ENCODE results near the gene SCRT2.

SCRT2 gene

GRCh38 chr20:692044-692443 is 16.4 kb upstream of the SCRT2 start:
- no peak for TF ChIP-seq CTCF (IDR thresholded peaks at IDR 0.05; ENCODE audit: borderline replicate concordance, insufficient read depth, low read depth, low read length)
- no peak overlapping the region for H3K4me3 ChIP-seq (ENCODE audit: low read depth, low read length)

- no peak for TF ChIP-seq CTCF (IDR thresholded peaks at IDR 0.05; ENCODE audit: borderline replicate concordance, insufficient read depth, low read depth, low read length)
- no peak overlapping the region for H3K4me3 ChIP-seq (ENCODE audit: low read depth, low read length)
Observed at GRCh38 chr20:689947-690346, 14.3 kb upstream of the SCRT2 start.

- no peak overlapping the region for H3K4me3 ChIP-seq (ENCODE audit: low read depth, low read length)
- TF ChIP-seq CTCF (IDR thresholded peaks at IDR 0.05; ENCODE audit: borderline replicate concordance, insufficient read depth, low read depth, low read length), result no peak
Observed at GRCh38 chr20:689348-689747, 13.7 kb upstream of the SCRT2 start.

GRCh38 chr20:688809-689212 is 13.2 kb upstream of the SCRT2 start:
- no peak overlapping the region for H3K4me3 ChIP-seq (ENCODE audit: low read depth, low read length)
- TF ChIP-seq CTCF (IDR thresholded peaks at IDR 0.05; ENCODE audit: borderline replicate concordance, insufficient read depth, low read depth, low read length), result no peak

- H3K4me3 ChIP-seq (ENCODE audit: low read depth, low read length), result no peak overlapping the region
- TF ChIP-seq CTCF (IDR thresholded peaks at IDR 0.05; ENCODE audit: borderline replicate concordance, insufficient read depth, low read depth, low read length), result no peak
Observed at GRCh38 chr20:687468-688203, 12.0 kb upstream of the SCRT2 start.

GRCh38 chr20:684676-685319 is 9.2 kb upstream of the SCRT2 start:
- no peak overlapping the region for H3K4me3 ChIP-seq (ENCODE audit: low read depth, low read length)
- no peak for TF ChIP-seq CTCF (IDR thresholded peaks at IDR 0.05; ENCODE audit: borderline replicate concordance, insufficient read depth, low read depth, low read length)

GRCh38 chr20:682123-682522 is 6.5 kb upstream of the SCRT2 start:
- no peak for TF ChIP-seq CTCF (IDR thresholded peaks at IDR 0.05; ENCODE audit: borderline replicate concordance, insufficient read depth, low read depth, low read length)
- H3K4me3 ChIP-seq (ENCODE audit: low read depth, low read length), result no peak overlapping the region

All from GM12875 (cell line).